ENCODE measurements around the gene WNK1. TPM values are rescaled to one million over a fixed set of nuclear protein-coding genes. Genes with fewer than 3 reads are reported as not detected.
"Not testable (repeated sequence)": the region's sequence is repeated elsewhere in the genome, so short reads cannot be mapped to it uniquely, and the experiment has no call there.

The WNK1 gene
- total RNA-seq, 2 experiments from 2014 or later = 142 to 143 TPM

DNA sequence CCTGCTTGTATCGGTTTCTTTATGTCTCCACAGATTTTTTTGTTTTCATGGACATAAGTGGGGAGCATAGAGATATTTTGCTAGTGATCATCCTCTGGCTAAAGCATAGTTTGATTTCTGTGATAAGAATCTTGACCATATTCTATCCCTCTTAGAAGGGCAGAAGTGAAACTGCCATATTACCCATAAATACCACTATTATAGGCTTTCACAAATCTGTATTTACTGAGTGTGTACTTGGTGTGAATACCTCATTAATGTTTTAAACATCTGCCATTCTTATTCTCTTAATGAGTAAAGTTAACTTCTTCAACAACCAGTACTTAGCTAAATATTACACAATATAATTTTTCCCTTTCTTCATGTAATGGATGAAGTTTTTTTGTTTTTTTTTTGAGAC lies 16.1 kb downstream of the WNK1 start:
- ChIA-PET POLR2A (interaction anchor here (0.8 kb wide), 1 partner anchor 9 kb away, joined by 3 read pairs; no protein-coding TSS in a partner anchor), CTCF (interaction anchor here (1.5 to 4.7 kb wide), 2 partner anchors 43 to 46 kb away, joined by 4 to 17 read pairs; no protein-coding TSS in a partner anchor)
- Mint-ChIP-seq H3K27me3 (no peaks in the 10 kb centered on the region), H3K27ac (peak overlapping the region; percentile 45), H3K4me3 (no peak overlapping the region), H3K9me3 (no peaks in the 10 kb centered on the region), H3K4me1 (ENCODE audit: low read depth) (peaks cover 67% of the 10 kb centered on the region), H3K36me3 (ENCODE audit: low read depth) (peaks cover 27% of the 10 kb centered on the region)
- TF ChIP-seq, protein P1, sequence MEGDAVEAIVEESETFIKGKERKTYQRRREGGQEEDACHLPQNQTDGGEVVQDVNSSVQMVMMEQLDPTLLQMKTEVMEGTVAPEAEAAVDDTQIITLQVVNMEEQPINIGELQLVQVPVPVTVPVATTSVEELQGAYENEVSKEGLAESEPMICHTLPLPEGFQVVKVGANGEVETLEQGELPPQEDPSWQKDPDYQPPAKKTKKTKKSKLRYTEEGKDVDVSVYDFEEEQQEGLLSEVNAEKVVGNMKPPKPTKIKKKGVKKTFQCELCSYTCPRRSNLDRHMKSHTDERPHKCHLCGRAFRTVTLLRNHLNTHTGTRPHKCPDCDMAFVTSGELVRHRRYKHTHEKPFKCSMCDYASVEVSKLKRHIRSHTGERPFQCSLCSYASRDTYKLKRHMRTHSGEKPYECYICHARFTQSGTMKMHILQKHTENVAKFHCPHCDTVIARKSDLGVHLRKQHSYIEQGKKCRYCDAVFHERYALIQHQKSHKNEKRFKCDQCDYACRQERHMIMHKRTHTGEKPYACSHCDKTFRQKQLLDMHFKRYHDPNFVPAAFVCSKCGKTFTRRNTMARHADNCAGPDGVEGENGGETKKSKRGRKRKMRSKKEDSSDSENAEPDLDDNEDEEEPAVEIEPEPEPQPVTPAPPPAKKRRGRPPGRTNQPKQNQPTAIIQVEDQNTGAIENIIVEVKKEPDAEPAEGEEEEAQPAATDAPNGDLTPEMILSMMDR (IDR thresholded peaks at IDR 0.05) = no peak
- ATAC-seq (no peak), DNase-seq (no peak)
- intact Hi-C loops (cut with micrococcal nuclease) = no loop called here

DNA sequence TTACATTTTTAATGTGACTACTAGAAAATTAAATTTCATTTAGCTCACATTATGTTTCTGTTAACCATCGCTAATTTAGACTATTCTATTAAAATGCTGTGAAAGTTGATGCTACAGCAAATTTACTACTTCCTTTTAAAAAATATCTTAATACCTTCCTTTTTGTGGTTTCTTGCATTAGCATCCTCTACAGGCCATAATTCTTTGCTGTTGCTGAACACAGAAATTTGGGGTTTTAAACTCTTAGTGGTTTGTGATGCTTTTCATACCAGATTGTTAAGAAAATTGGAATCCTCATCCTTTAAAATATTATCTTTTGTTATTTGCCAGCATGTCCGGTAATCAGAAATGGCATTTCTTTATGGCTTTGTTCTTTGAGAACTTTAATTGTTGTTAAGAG lies 18.1 kb downstream of the WNK1 start:
- ChIA-PET POLR2A (no interaction called here), CTCF (interaction anchor here (0.9 to 4.7 kb wide), 5 partner anchors 9 to 44 kb away, joined by 4 to 17 read pairs (median 5); no protein-coding TSS in a partner anchor)
- intact Hi-C loops (cut with micrococcal nuclease) = no loop called here
- TF ChIP-seq, protein P1 (IDR thresholded peaks at IDR 0.05) = no peak
- no peak overlapping the region for H3K4me3 Mint-ChIP-seq
- peaks cover 71% of the 10 kb centered on the region for H3K4me1 Mint-ChIP-seq (ENCODE audit: low read depth)
- no peak overlapping the region for H3K27ac Mint-ChIP-seq
- no peaks in the 10 kb centered on the region for H3K9me3 Mint-ChIP-seq
- DNase-seq = no peak
- H3K27me3 Mint-ChIP-seq = no peaks in the 10 kb centered on the region
- no peak for ATAC-seq
- peaks cover 21% of the 10 kb centered on the region for H3K36me3 Mint-ChIP-seq (ENCODE audit: low read depth)

DNA sequence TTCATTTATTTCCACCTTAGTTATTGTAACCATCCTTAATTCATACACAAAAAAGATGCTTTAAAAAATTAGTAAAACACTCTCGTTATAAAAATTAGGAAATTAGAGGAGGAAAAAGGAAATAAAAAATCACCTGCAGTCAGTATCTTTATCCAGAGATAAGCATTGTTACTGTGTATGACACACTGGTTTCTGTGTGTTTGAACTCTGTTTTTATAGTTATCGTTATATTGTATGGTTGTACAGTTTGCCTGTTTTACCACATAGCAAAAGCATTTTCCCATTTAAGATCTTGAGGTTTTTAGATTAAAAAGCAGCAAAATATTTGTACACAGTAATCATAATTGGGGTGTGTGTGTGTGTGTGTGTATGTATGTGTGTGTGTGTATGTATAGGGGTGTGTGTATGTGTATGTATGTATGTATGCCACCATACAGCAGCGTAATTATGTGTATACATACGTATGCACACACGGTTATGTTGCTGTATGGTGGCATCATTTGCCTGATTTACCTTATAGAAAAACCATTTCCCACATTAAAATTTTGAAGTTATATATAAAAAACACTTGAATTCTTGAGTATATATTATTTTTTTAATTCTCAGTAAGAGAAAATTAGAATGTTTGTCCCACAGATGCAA lies 19.8 kb downstream of the WNK1 start:
- CTCF ChIA-PET = interaction anchor here (0.6 to 4.7 kb wide), 5 partner anchors 11 to 42 kb away, joined by 3 to 17 read pairs (median 5); no protein-coding TSS in a partner anchor
- Mint-ChIP-seq H3K9me3 (no peaks in the 10 kb centered on the region), H3K27ac (peak overlapping the region; percentile 58), H3K4me1 (ENCODE audit: low read depth) (peaks cover 78% of the 10 kb centered on the region), H3K4me3 (no peak overlapping the region), H3K27me3 (no peaks in the 10 kb centered on the region), H3K36me3 (ENCODE audit: low read depth) (peaks cover 23% of the 10 kb centered on the region)
- DNase-seq (no peak), ATAC-seq (no peak)
- POLR2A ChIA-PET = interaction anchor here (1.4 kb wide), 1 partner anchor 11 kb away, joined by 3 read pairs; no protein-coding TSS in a partner anchor
- TF ChIP-seq, protein P1 (IDR thresholded peaks at IDR 0.05) = no peak
- intact Hi-C loops (cut with micrococcal nuclease) = no loop called here

DNA sequence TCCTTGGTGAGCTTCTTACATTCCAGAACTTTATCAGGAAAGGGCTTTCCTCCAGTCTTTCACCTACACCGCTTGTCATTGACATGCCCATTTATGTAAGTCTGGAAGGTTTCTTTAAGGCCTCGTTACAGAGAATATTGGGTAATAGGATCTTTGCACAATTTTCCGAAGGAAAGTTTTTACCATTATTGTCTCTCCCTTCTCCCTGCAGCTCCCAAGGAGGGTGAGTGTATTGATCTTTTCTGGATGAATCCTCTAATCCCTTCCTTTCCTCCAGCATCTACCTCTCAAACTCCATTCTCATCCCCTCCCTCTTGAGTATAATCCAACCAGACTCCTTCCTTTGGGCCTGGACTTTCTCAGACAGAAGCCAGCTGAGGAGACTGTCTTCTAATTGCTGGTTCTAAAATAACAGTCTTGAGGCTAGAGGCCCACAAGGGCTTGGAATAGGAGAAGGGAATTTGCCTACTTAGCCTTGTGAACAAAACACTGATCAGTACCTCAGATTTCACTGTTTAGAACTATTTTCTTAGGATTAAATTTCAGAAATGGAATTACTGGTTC lies 21.8 kb downstream of the WNK1 start:
- Mint-ChIP-seq H3K4me3 (no peak overlapping the region), H3K9me3 (no peaks in the 10 kb centered on the region), H3K27ac (no peak overlapping the region), H3K36me3 (ENCODE audit: low read depth) (peaks cover 18% of the 10 kb centered on the region), H3K4me1 (ENCODE audit: low read depth) (peaks cover 80% of the 10 kb centered on the region), H3K27me3 (no peaks in the 10 kb centered on the region)
- POLR2A ChIA-PET = no interaction called here
- intact Hi-C loops (cut with micrococcal nuclease) = no loop called here
- DNase-seq (no peak), ATAC-seq (no peak)
- TF ChIP-seq, protein P1 (IDR thresholded peaks at IDR 0.05) = no peak
- CTCF ChIA-PET = interaction anchor here (0.9 kb wide), 1 partner anchor 26 kb away, joined by 3 read pairs; no protein-coding TSS in a partner anchor

DNA sequence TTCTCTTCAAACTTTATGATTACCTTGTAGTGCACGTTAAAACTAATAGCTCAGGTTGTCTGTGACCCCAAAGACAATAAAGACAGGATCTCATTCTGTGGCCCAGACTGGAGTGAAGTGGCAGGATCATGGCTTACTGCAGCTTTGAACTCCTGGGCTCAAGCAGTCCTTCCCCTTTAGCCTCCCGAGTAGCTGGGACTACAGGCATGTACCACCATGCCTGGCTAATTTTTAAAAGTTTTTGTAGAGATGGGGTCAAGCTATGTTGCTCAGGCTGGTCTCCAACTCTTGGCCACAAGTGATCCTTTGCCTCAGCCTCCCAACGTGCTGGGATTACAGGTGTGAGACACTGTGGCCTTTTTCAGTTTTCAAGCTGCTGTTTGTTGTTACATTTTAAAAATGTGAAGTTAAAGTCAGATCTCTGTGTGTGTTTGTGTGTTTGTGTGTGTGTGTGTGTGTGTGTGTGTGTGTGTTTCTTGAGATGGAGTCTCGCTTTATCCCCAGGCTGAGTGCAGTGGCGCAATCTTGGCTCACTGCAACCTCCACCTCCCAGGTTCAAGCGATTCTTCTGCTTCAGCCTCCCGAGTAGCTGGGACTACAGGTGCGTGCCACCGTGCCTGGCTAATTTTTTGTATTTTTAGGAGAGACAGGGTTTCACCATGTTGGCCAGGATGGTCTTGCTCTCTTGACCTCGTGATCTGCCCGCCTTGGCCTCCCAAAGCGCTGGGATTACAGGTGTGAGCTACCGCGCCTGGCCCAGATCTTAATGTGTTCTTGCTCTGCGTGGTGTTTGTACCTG lies 23.8 kb downstream of the WNK1 start:
- ATAC-seq; H3K27me3 Mint-ChIP-seq; intact Hi-C loops (cut with micrococcal nuclease); H3K9me3 Mint-ChIP-seq; H3K4me3 Mint-ChIP-seq; DNase-seq: not testable (repeated sequence)
- CTCF ChIA-PET = interaction anchor here (0.6 to 4.4 kb wide), 16 partner anchors 12 to 379 kb away, joined by 3 to 24 read pairs (median 4); partner anchors contain the start of genes NINJ2, RAD52 and WNK1
- Mint-ChIP-seq H3K27ac (peak overlapping the region; percentile 53), H3K36me3 (ENCODE audit: low read depth) (peaks cover 15% of the 10 kb centered on the region), H3K4me1 (ENCODE audit: low read depth) (peaks cover 85% of the 10 kb centered on the region)
- POLR2A ChIA-PET = interaction anchor here (0.6 to 1.9 kb wide), 6 partner anchors 11 to 546 kb away, joined by 3 to 12 read pairs (median 3); no protein-coding TSS in a partner anchor

DNA sequence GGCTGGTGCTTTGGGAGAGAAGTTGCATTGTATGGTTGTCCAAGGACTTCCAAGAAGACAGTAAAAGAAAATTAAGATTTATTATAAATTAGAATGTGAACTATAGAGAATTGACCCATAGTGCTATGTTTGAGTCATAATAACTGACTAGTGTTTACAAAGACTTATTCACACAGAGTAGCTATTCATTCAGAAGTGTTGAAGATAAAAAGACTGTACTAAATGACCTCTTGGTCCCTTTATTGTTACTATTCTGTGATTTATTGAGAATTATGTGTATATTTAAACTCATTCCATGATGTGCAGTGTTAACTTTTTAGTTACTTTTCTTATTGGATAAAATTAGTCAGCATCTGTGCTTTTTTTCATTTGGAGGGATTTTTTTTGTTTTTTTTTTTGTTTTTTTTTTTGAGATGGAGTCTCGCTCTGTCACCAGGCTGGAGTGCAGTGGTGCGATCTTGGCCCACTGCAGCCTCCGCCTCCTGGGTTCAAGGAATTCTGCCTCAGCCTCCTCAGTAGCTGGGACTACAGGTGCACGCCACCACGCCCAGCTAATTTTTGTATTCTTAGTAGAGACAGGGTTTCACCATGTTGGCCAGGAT lies 24.5 kb downstream of the WNK1 start:
- CTCF ChIA-PET = interaction anchor here (1.1 to 4.4 kb wide), 11 partner anchors 11 to 201 kb away, joined by 3 to 24 read pairs (median 7); partner anchors contain the start of gene WNK1
- ATAC-seq = peak; percentile 32
- H3K27me3 Mint-ChIP-seq; H3K9me3 Mint-ChIP-seq; intact Hi-C loops (cut with micrococcal nuclease); H3K4me3 Mint-ChIP-seq; DNase-seq: not testable (repeated sequence)
- POLR2A ChIA-PET = interaction anchor here (0.9 to 1.9 kb wide), 6 partner anchors 8 to 33 kb away, joined by 3 to 12 read pairs (median 3); no protein-coding TSS in a partner anchor
- H3K27ac Mint-ChIP-seq = peak overlapping the region; percentile 66
- H3K36me3 Mint-ChIP-seq (ENCODE audit: low read depth) = peaks cover 15% of the 10 kb centered on the region
- H3K4me1 Mint-ChIP-seq (ENCODE audit: low read depth) = peaks cover 86% of the 10 kb centered on the region
